ENCODE results near the gene RYR3. TPM values are rescaled to one million over a fixed set of nuclear protein-coding genes. Genes with fewer than 3 reads are reported as not detected.

RYR3 gene
- total RNA-seq, 1 experiment from 2014 or later, result not detected

GRCh38 chr15:33913459-33913858 lies 602.7 kb downstream of the RYR3 start:
- POLR2A ChIA-PET, result interaction anchor here (0.8 kb wide), 1 partner anchor 25 kb away, joined by 3 read pairs; no protein-coding TSS in a partner anchor
- peak; percentile 18 for DNase-seq (ENCODE audit: unreplicated experiment)

More at GRCh38 chr15:33913459-33913858, 602.7 kb downstream of the RYR3 start:
- no peaks in the 10 kb centered on the region for H3K27me3 Mint-ChIP-seq (ENCODE audit: insufficient read depth, unreplicated experiment)
- intact Hi-C loops (cut with micrococcal nuclease), result no loop called here
- TF ChIP-seq CTCF (IDR thresholded peaks at IDR 0.05; ENCODE audit: unreplicated experiment), result no peak
- no peak overlapping the region for H3K4me3 Mint-ChIP-seq (ENCODE audit: unreplicated experiment)
- no TSS peak for BruUV-seq (replicated peaks)
- CTCF ChIA-PET, result interaction anchor here (0.6 kb wide), 1 partner anchor 356 kb away, joined by 3 read pairs; no protein-coding TSS in a partner anchor
- H3K4me1 Mint-ChIP-seq (ENCODE audit: insufficient read depth, unreplicated experiment), result peaks cover 34% of the 10 kb centered on the region
- H3K27ac Mint-ChIP-seq (ENCODE audit: low read depth, unreplicated experiment), result no peak overlapping the region
- H3K9me3 Mint-ChIP-seq (ENCODE audit: unreplicated experiment), result no peaks in the 10 kb centered on the region
- H3K36me3 Mint-ChIP-seq (ENCODE audit: insufficient read depth, unreplicated experiment), result no peaks in the 10 kb centered on the region

Other genes starting within 250 kb of the RYR3 start
- gene FMN1, start 116.3 kb upstream of the RYR3 start, total RNA-seq (2022), result 1.2 and 1.6 TPM in 2 replicates

Measured in MCF 10A (cell line).